Smooth muscle cell (in vitro differentiated cells): Measurements from ENCODE around the gene SLC22A14. TPM values are rescaled to one million over a fixed set of nuclear protein-coding genes. Genes with fewer than 3 reads are reported as not detected.

Source experiments
- DNase-seq: peaks from one replicate; lab custom pipeline; 2025; ENCODE audit not compliant: unreplicated experiment; lab: John Stamatoyannopoulos, UW
- H2AFZ ChIP-seq: fragments of 200-600 bp; sonication (generic); 2 replicates; pipeline ENCODE4 v1.6.0; 2016; ENCODE audit warnings: antibody characterized with exemption, low read depth, mild to moderate bottlenecking
- H3F3A ChIP-seq: fragments of 200-600 bp; sonication (generic); 2 replicates; pipeline ENCODE4 v1.6.0; 2017; ENCODE audit warnings: antibody characterized with exemption, low read depth
- H3K27ac ChIP-seq: fragments of 200-600 bp; sonication (generic); 2 replicates; pipeline ENCODE4 v1.5.1; 2016; ENCODE audit warnings: low read depth, mild to moderate bottlenecking
- H3K27me3 ChIP-seq: fragments of 200-600 bp; sonication (generic); 2 replicates; pipeline ENCODE4 v1.6.1; 2016; ENCODE audit warnings: low read depth, mild to moderate bottlenecking
- H3K36me3 ChIP-seq: fragments of 200-600 bp; sonication (generic); 2 replicates; pipeline ENCODE4 v1.5.1; 2016; ENCODE audit warnings: low read depth
- H3K4me1 ChIP-seq: fragments of 200-600 bp; sonication (generic); 2 replicates; pipeline ENCODE4 v1.5.1; 2016; ENCODE audit warnings: low read depth
- H3K4me2 ChIP-seq: fragments of 200-600 bp; sonication (generic); 2 replicates; pipeline ENCODE4 v1.6.0; 2016; ENCODE audit warnings: mild to moderate bottlenecking
- H3K4me3 ChIP-seq: fragments of 200-600 bp; sonication (generic); 2 replicates; pipeline ENCODE4 v1.5.1; 2016; ENCODE audit warnings: mild to moderate bottlenecking
- H3K79me2 ChIP-seq: fragments of 200-600 bp; sonication (generic); 2 replicates; pipeline ENCODE4 v1.6.0; 2016; ENCODE audit warnings: low read depth, mild to moderate bottlenecking
- H3K9ac ChIP-seq: fragments of 200-600 bp; sonication (generic); 2 replicates; pipeline ENCODE4 v1.6.0; 2016; ENCODE audit warnings: low read depth
- H3K9me3 ChIP-seq: fragments of 200-600 bp; sonication (generic); replicated peaks from 2 replicates; pipeline ENCODE4 v1.5.1; 2016; ENCODE audit warnings: low read depth
- H4K20me1 ChIP-seq: fragments of 200-600 bp; sonication (generic); 2 replicates; pipeline ENCODE4 v1.6.0; 2016; ENCODE audit warnings: low read depth
- WGBS: methylation state at CpG from one replicate; pipeline ENCODE4 v1.1.7; 2016; ENCODE audit warnings: low lambda C conversion rate; 5-methylcytosine and 5-hydroxymethylcytosine counted together
- polyA plus RNA-seq: library from polyadenylated mRNA; unstranded; fragments of >200 nt; fragmentation: Nextera tagmentation; extraction: Ambion mirVana; gene quantifications from 2 replicates; pipeline ENCODE4 v1.2.1, GENCODE V29; 2016
- total RNA-seq: library from RNA; depleted of rRNA; stranded (reverse); fragments of >200 nt; gene quantifications from 2 replicates; pipeline ENCODE4 v1.2.3, GENCODE V29; 2014
- TF ChIP-seq, protein P1 (sequence below): fragments of 200-600 bp; sonication (generic); IDR thresholded peaks from 2 replicates; pipeline ENCODE4 v1.5.1; 2017; ENCODE audit warnings: borderline replicate concordance, mild to moderate bottlenecking, antibody characterized with exemption; ENCODE audit not compliant: insufficient read depth, poor library complexity, severe bottlenecking

The SLC22A14 gene
- total and polyA plus RNA-seq, 2 experiments from 2014 or later, result 0.09 to 0.66 TPM

DNA sequence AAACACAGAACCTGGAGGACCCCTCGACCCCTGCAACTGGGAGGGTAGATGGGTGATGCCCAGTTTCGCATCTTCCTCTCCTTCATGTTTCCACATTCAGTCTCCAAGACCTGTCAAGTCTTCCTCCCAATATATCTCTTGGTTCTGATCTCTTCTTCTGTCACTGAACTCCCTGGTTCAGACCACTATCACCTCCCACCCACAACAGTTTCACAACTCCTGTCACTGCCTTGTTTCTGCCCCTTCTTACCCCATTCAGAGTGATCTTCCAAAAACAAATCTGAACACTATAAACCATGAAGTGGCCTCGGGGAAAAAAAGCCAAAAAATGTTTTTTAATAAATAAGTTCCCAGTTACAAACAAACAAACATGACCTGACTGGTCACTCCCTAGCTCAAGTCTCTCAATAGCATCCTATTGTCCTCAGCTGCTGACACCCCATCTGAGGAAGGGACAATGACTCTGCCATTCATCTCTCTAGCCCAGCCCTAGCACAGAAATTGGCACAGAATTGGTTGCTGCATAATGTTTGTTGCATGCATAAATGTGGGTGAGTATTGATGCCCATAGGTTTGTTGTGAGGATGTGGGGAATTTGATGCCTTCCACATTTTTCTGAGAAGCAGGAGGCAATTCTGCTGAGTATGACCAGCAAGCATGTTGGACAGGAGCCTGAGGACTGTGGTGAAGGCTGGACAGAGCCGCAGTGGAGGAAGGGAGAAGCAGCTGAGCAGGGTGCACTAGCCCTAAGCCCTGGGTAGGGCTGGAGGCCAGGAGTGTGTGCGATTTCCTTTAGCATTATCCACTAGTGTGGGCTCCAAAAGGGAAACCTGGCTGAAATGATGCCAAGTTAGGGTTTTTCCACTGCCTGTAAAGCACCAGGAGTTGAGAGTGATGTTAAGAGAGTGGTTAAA, 52.3 kb downstream of the SLC22A14 start:
- no peak for DNase-seq
- H3K4me1 ChIP-seq, result no peaks in the 10 kb centered on the region
- no peaks in the 10 kb centered on the region for H3K36me3 ChIP-seq
- no peaks in the 10 kb centered on the region for H4K20me1 ChIP-seq
- H3K9me3 ChIP-seq, result no peaks in the 10 kb centered on the region
- no peak overlapping the region for H3K9ac ChIP-seq
- TF ChIP-seq, protein P1, sequence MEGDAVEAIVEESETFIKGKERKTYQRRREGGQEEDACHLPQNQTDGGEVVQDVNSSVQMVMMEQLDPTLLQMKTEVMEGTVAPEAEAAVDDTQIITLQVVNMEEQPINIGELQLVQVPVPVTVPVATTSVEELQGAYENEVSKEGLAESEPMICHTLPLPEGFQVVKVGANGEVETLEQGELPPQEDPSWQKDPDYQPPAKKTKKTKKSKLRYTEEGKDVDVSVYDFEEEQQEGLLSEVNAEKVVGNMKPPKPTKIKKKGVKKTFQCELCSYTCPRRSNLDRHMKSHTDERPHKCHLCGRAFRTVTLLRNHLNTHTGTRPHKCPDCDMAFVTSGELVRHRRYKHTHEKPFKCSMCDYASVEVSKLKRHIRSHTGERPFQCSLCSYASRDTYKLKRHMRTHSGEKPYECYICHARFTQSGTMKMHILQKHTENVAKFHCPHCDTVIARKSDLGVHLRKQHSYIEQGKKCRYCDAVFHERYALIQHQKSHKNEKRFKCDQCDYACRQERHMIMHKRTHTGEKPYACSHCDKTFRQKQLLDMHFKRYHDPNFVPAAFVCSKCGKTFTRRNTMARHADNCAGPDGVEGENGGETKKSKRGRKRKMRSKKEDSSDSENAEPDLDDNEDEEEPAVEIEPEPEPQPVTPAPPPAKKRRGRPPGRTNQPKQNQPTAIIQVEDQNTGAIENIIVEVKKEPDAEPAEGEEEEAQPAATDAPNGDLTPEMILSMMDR, result no peak
- no peak overlapping the region for H3K4me2 ChIP-seq
- H2AFZ ChIP-seq, result no peak overlapping the region
- H3K79me2 ChIP-seq, result no peaks in the 10 kb centered on the region
- WGBS, result 85% methylated on average over 5 of the region's 5 CpGs
- H3K4me3 ChIP-seq, result no peak overlapping the region
- H3K27me3 ChIP-seq, result peaks cover 6% of the 10 kb centered on the region
- no peak overlapping the region for H3K27ac ChIP-seq
- H3F3A ChIP-seq, result no peaks in the 10 kb centered on the region

DNA sequence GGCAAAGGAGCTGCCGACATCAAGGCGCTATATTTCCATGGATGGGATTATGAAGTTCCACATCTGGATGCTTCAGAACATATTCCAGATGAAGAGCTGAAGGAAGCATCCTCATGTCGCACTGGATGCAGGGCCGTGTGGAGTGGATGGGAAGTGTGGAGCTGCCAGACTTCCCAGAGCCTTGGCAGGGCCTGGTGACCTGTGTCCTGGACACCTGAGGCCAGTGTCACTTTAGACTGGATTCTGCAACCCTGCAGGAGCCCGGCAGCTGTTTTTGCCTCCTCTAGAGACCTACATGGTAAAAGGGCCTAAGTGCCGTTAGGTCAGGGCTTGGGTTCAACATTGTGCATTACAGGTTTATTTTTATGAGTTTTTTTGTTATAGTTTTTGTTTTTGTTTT, 53.2 kb downstream of the SLC22A14 start:
- TF ChIP-seq, protein P1, result no peak
- 88% methylated on average over 6 of the region's 6 CpGs for WGBS
- Histone ChIP-seq H3K4me1 (no peaks in the 10 kb centered on the region), H3K36me3 (no peaks in the 10 kb centered on the region), H3K27ac (no peak overlapping the region), H2AFZ (no peak overlapping the region), H3K9me3 (no peaks in the 10 kb centered on the region), H3K4me2 (no peak overlapping the region), H3K79me2 (no peaks in the 10 kb centered on the region), H3K4me3 (no peak overlapping the region), H3F3A (no peaks in the 10 kb centered on the region), H3K27me3 (peaks cover 6% of the 10 kb centered on the region), H4K20me1 (no peaks in the 10 kb centered on the region), H3K9ac (no peak overlapping the region)
- no peak for DNase-seq

DNA sequence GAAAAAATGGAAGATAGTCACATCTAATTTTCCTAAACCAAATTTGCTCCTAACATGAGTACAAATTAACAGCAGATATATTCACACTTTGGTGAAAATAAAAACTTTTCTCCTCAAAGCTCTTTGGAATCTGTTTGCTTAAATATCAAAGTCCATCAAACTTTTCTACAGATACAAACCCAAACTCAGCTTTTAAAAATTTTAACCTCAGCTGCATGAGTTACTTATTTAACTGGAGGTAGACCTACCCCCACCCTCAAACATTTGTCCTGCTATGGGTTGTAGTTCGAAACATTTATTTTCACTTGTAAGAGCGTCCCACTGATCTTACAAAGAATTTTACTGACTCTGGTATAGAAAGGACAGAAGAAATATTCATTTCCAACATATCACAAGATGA, 55.6 kb downstream of the SLC22A14 start:
- DNase-seq, result no peak
- no peaks in the 10 kb centered on the region for H4K20me1 ChIP-seq
- 91% methylated on average over 2 of the region's 2 CpGs for WGBS
- no peaks in the 10 kb centered on the region for H3K36me3 ChIP-seq
- H2AFZ ChIP-seq, result no peak overlapping the region
- H3K79me2 ChIP-seq, result no peaks in the 10 kb centered on the region
- no peak overlapping the region for H3K4me2 ChIP-seq
- no peaks in the 10 kb centered on the region for H3K4me1 ChIP-seq
- TF ChIP-seq, protein P1, result no peak
- H3K27me3 ChIP-seq, result peaks cover 6% of the 10 kb centered on the region
- H3K27ac ChIP-seq, result no peak overlapping the region
- H3K9me3 ChIP-seq, result no peaks in the 10 kb centered on the region
- H3K9ac ChIP-seq, result no peak overlapping the region
- no peak overlapping the region for H3K4me3 ChIP-seq
- H3F3A ChIP-seq, result no peaks in the 10 kb centered on the region
